Lower leg skin (tissue), 3 donors: ENCODE results near the gene DIS3L2.

Experiments
- POLR2A ChIP-seq, 2 donors: fragments of 450-650 bp; IDR thresholded peaks; one replicate each; pipeline ENCODE4 v1.6.1; 2016 to 2017; ENCODE audit warnings: antibody characterized with exemption in 2 of 2, mild to moderate bottlenecking in 1 of 2, moderate library complexity in 1 of 2
- TF ChIP-seq, protein P1 (sequence below), 3 donors: fragments of 450-650 bp; IDR thresholded peaks; one replicate each; pipeline ENCODE4 v1.5.1; 2016; ENCODE audit warnings: antibody characterized with exemption in 3 of 3, mild to moderate bottlenecking in 3 of 3, moderate library complexity in 2 of 3

GRCh38 chr2:231922311-231923009 is 39.1 kb upstream of the DIS3L2 start:
- no peak for TF ChIP-seq POLR2A (IDR thresholded peaks at IDR 0.05)
- TF ChIP-seq, protein P1, sequence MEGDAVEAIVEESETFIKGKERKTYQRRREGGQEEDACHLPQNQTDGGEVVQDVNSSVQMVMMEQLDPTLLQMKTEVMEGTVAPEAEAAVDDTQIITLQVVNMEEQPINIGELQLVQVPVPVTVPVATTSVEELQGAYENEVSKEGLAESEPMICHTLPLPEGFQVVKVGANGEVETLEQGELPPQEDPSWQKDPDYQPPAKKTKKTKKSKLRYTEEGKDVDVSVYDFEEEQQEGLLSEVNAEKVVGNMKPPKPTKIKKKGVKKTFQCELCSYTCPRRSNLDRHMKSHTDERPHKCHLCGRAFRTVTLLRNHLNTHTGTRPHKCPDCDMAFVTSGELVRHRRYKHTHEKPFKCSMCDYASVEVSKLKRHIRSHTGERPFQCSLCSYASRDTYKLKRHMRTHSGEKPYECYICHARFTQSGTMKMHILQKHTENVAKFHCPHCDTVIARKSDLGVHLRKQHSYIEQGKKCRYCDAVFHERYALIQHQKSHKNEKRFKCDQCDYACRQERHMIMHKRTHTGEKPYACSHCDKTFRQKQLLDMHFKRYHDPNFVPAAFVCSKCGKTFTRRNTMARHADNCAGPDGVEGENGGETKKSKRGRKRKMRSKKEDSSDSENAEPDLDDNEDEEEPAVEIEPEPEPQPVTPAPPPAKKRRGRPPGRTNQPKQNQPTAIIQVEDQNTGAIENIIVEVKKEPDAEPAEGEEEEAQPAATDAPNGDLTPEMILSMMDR (IDR thresholded peaks at IDR 0.05), result no peak
